Measurements from ENCODE around the gene ZFAND4.
"Not testable (repeated sequence)": the region's sequence is repeated elsewhere in the genome, so short reads cannot be mapped to it uniquely, and the experiment has no call there.

The ZFAND4 gene

GRCh38 chr10:45640049-45640448 lies 32.5 kb downstream of the ZFAND4 start:
- no peak for DNase-seq

GRCh38 chr10:45627412-45628048 lies 45.0 kb downstream of the ZFAND4 start:
- DNase-seq: no peak

GRCh38 chr10:45625879-45626278 lies 46.7 kb downstream of the ZFAND4 start:
- no peak for DNase-seq

GRCh38 chr10:45624724-45625123 lies 47.8 kb downstream of the ZFAND4 start:
- no peak for DNase-seq

GRCh38 chr10:45614869-45615268 lies 57.7 kb downstream of the ZFAND4 start:
- no peak for DNase-seq

- DNase-seq: no peak
Measured at GRCh38 chr10:45612741-45613140, 59.8 kb downstream of the ZFAND4 start.

- no peak for DNase-seq
Measured at GRCh38 chr10:45608052-45608451, 64.5 kb downstream of the ZFAND4 start.

- DNase-seq: no peak
Measured at GRCh38 chr10:45607276-45607675, 65.3 kb downstream of the ZFAND4 start.

- no peak for DNase-seq
Measured at GRCh38 chr10:45602836-45603235, 69.7 kb downstream of the ZFAND4 start.

- no peak for DNase-seq
Measured at GRCh38 chr10:45602082-45602730, 70.4 kb downstream of the ZFAND4 start.

GRCh38 chr10:45601254-45601930 lies 71.2 kb downstream of the ZFAND4 start:
- DNase-seq: not testable (repeated sequence)

- not testable (repeated sequence) for DNase-seq
Measured at GRCh38 chr10:45600337-45601253, 72.0 kb downstream of the ZFAND4 start.

GRCh38 chr10:45599646-45600045 lies 72.9 kb downstream of the ZFAND4 start:
- DNase-seq: no peak

GRCh38 chr10:45599021-45599603 lies 73.5 kb downstream of the ZFAND4 start:
- no peak for DNase-seq

- no peak for DNase-seq
Measured at GRCh38 chr10:45596526-45596925, 76.0 kb downstream of the ZFAND4 start.

GRCh38 chr10:45594276-45595157 lies 78.1 kb downstream of the ZFAND4 start:
- DNase-seq: peak; percentile 97

GRCh38 chr10:45593938-45594275 lies 78.7 kb downstream of the ZFAND4 start:
- no peak for DNase-seq

- peak; percentile 40 for DNase-seq
Measured at GRCh38 chr10:45592926-45593325, 79.6 kb downstream of the ZFAND4 start.

GRCh38 chr10:45592432-45592831 lies 80.1 kb downstream of the ZFAND4 start:
- peak; percentile 41 for DNase-seq

GRCh38 chr10:45591280-45591679 lies 81.3 kb downstream of the ZFAND4 start:
- DNase-seq: no peak

GRCh38 chr10:45589868-45590267 lies 82.7 kb downstream of the ZFAND4 start:
- DNase-seq: no peak

GRCh38 chr10:45589009-45589408 lies 83.6 kb downstream of the ZFAND4 start:
- no peak for DNase-seq
